NCI-H1105 treated with DMSO at 0.1 percent for 48 hours (cell line): ENCODE measurements around the gene ACSS3.
"Not testable (repeated sequence)": the region's sequence is repeated elsewhere in the genome, so short reads cannot be mapped to it uniquely, and the experiment has no call there.

Source experiments
- DNase-seq: peaks from one replicate; lab custom pipeline; 2025; lab: John Stamatoyannopoulos, UW

Gene ACSS3

GRCh38 chr12:81167694-81168093, 89.8 kb downstream of the ACSS3 start:
- DNase-seq, result no peak

- DNase-seq, result no peak
Measured at GRCh38 chr12:81168445-81168844, 90.6 kb downstream of the ACSS3 start.

GRCh38 chr12:81170072-81170471, 92.2 kb downstream of the ACSS3 start:
- no peak for DNase-seq

GRCh38 chr12:81172851-81173250, 95.0 kb downstream of the ACSS3 start:
- DNase-seq, result no peak

- no peak for DNase-seq
Measured at GRCh38 chr12:81174664-81175063, 96.8 kb downstream of the ACSS3 start.

GRCh38 chr12:81176796-81177195, 98.9 kb downstream of the ACSS3 start:
- no peak for DNase-seq

- DNase-seq, result no peak
Measured at GRCh38 chr12:81181691-81182090, 103.8 kb downstream of the ACSS3 start.

- no peak for DNase-seq
Measured at GRCh38 chr12:81187686-81188085, 109.8 kb downstream of the ACSS3 start.

GRCh38 chr12:81196595-81196994, 118.7 kb downstream of the ACSS3 start:
- no peak for DNase-seq

- not testable (repeated sequence) for DNase-seq
Measured at GRCh38 chr12:81200561-81200960, 122.7 kb downstream of the ACSS3 start.

GRCh38 chr12:81203671-81204204, 125.9 kb downstream of the ACSS3 start:
- no peak for DNase-seq

- no peak for DNase-seq
Measured at GRCh38 chr12:81205416-81205815, 127.5 kb downstream of the ACSS3 start.

- peak; percentile 12 for DNase-seq
Measured at GRCh38 chr12:81206429-81206828, 128.6 kb downstream of the ACSS3 start.

GRCh38 chr12:81207173-81207572, 129.3 kb downstream of the ACSS3 start:
- DNase-seq, result no peak

- no peak for DNase-seq
Measured at GRCh38 chr12:81207664-81208063, 129.8 kb downstream of the ACSS3 start.

GRCh38 chr12:81208187-81208911, 130.5 kb downstream of the ACSS3 start:
- DNase-seq, result no peak

- DNase-seq, result no peak
Measured at GRCh38 chr12:81209012-81209411, 131.1 kb downstream of the ACSS3 start.

GRCh38 chr12:81209772-81210225, 131.9 kb downstream of the ACSS3 start:
- peak; percentile 10 for DNase-seq

- no peak for DNase-seq
Measured at GRCh38 chr12:81211306-81211705, 133.4 kb downstream of the ACSS3 start.

GRCh38 chr12:81212996-81213696, 135.3 kb downstream of the ACSS3 start:
- DNase-seq, result no peak

- no peak for DNase-seq
Measured at GRCh38 chr12:81216739-81217138, 138.9 kb downstream of the ACSS3 start.

GRCh38 chr12:81221681-81222080, 143.8 kb downstream of the ACSS3 start:
- no peak for DNase-seq
